ENCODE measurements around the gene TRIM47. TPM values are rescaled to one million over a fixed set of nuclear protein-coding genes. Genes with fewer than 3 reads are reported as not detected.

The TRIM47 gene
- total RNA-seq, 4 donors from 2014 or later: 18.5 to 53.8 (median 29.6) TPM

DNA sequence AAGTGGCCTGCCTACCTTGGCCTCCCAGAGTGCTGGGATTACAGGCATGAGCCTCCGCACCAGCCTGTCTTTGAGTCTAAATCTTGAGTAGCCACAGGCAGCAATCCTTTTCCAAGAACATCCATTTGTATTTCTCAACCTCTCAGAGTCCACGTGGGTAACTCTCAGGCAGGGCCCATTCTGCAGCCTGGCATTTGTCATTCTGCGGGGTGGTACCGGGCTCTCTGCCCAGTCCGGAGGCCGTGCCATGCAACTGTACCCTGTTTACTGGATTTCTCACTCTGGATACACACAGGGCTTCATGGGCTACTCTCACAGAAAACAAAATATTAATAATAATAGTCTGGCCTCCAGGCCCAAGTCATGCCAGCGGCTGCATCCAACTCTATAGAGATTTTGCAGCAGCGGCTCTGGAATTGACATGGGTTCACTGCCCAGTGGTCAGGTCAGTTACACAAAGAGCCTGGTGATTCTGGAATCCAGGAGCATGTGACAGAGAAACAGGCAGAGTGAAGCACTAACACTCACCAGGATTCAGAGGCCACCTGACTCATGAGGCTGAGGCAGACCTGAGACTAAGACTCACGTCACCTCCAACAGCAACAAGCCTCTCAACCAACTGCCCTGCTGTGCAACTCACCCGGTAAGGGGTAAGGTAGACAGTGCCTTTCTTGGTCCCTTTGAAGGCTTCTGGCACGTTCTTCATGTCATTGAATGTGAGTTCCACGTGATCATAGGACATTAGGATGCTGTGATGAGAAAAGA, 27.3 kb downstream of the TRIM47 start:
- TF ChIP-seq, protein P1, sequence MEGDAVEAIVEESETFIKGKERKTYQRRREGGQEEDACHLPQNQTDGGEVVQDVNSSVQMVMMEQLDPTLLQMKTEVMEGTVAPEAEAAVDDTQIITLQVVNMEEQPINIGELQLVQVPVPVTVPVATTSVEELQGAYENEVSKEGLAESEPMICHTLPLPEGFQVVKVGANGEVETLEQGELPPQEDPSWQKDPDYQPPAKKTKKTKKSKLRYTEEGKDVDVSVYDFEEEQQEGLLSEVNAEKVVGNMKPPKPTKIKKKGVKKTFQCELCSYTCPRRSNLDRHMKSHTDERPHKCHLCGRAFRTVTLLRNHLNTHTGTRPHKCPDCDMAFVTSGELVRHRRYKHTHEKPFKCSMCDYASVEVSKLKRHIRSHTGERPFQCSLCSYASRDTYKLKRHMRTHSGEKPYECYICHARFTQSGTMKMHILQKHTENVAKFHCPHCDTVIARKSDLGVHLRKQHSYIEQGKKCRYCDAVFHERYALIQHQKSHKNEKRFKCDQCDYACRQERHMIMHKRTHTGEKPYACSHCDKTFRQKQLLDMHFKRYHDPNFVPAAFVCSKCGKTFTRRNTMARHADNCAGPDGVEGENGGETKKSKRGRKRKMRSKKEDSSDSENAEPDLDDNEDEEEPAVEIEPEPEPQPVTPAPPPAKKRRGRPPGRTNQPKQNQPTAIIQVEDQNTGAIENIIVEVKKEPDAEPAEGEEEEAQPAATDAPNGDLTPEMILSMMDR (IDR thresholded peaks at IDR 0.05): no peak
- ATAC-seq (ENCODE audit: low FRiP score) (no peak), DNase-seq (ENCODE audit: low spot score) (no peak)

DNA sequence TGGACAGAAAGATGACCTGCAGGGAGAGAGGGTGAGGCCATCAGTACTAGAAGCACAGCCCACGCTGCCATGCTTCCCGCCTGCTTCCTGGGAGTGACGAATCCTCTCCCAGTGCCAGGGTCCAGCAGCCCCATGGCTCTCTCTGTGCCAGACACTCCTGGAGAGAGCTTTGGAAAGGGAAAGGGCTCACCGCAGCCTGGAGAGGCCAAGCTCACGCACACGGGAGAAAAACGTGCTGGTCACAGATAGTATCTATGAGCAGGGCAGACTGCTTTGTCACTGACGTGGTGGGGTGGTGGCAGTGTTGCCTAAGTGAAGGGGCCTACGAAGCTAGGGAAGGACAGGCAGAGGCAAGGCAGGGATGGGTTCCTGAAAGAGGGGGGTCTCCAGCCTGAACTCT, 28.7 kb downstream of the TRIM47 start:
- ATAC-seq (ENCODE audit: low FRiP score) (no peak), DNase-seq (ENCODE audit: low spot score) (no peak)
- TF ChIP-seq, protein P1 (IDR thresholded peaks at IDR 0.05): no peak

DNA sequence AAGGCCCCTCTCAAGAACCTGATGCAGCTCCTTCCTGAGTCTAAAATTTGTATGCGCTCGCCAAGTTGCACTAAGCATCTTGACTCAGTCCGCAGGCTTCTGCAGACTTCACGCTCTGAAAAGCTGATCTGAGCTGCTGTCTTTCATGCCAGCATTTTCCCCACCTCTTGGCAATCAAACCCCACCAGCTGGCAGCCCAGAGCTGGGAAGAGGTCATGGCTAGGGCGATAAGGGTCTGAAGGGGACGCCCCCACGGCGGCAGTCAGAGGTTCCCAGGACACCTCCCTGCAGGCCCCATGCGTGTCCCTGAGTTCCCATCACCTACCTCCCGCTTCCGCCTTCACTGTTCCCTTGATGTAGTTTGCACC, 29.1 kb downstream of the TRIM47 start:
- TF ChIP-seq, protein P1 (IDR thresholded peaks at IDR 0.05): no peak
- no peak for ATAC-seq (ENCODE audit: low FRiP score)
- DNase-seq (ENCODE audit: low spot score): no peak

GRCh38 chr17:75848523-75849278, 29.7 kb downstream of the TRIM47 start:
- ATAC-seq (ENCODE audit: low FRiP score): no peak
- peak; percentile 93 for DNase-seq (ENCODE audit: low spot score)
- TF ChIP-seq, protein P1 (IDR thresholded peaks at IDR 0.05): no peak

- DNase-seq (ENCODE audit: low spot score) (no peak), ATAC-seq (ENCODE audit: low FRiP score) (no peak)
- TF ChIP-seq, protein P1 (IDR thresholded peaks at IDR 0.05): no peak
Measured at GRCh38 chr17:75847614-75848522, 30.5 kb downstream of the TRIM47 start.

DNA sequence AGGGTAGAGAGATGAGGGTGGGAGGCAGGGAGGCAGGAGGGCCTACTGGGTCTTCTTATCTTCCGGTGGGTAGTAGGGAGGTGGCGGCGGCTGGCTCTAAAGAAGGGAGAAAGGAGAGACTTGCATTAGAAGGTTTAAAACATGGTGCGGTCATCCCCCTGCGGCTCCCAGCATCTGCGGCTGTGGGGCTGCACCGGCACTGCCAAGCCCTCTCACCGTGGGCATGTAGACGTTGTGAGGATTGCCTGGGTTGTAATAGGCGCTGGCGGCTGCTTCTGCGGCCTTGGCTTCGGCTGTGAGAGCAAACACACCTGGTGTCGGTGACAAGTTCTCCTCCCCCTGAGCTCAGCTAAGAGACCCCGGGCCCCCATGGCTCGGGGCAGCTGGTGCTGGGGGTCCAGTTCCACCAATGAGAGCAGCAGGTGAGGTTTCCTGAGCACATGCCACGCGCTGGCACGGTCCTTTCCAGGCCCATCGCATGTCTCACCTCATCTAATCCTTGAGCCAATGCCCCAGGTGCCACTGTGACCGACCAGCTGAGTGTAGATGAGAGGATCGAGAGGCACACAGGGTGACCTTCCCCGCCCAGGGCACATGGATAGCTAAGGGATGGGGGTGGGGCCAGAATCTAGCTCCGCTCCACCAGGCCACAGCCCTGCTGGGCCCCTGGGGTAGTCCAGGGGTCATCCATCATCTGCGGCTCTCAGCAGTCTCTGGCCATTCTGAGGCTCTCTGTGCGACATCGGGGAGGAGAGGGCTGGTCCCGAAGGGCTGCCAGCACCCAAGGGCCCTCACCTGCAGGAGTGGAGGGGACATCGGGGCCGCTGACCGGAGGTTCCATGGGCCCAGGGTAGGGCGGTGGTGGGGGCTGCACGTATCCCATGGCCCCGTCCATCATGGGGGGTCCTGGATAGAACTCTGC, 31.4 kb downstream of the TRIM47 start:
- ATAC-seq (ENCODE audit: low FRiP score) (no peak), DNase-seq (ENCODE audit: low spot score) (no peak)
- TF ChIP-seq, protein P1 (IDR thresholded peaks at IDR 0.05): no peak
